ENCODE results near the gene LMCD1. TPM values are rescaled to one million over a fixed set of nuclear protein-coding genes. Genes with fewer than 3 reads are reported as not detected.

The LMCD1 gene
- total and polyA plus RNA-seq, 4 experiments from 2014 or later: 0.53 to 2.2 (median 1.3) TPM

GRCh38 chr3:8525893-8526292, 24.3 kb downstream of the LMCD1 start:
- Histone ChIP-seq H3K27me3 (ENCODE audit: insufficient read depth, low read length) (no peaks in the 10 kb centered on the region), H3K4me1 (ENCODE audit: insufficient read depth, low read length) (no peaks in the 10 kb centered on the region), H3K27ac (ENCODE audit: low read depth, low read length) (no peak overlapping the region), H3K36me3 (ENCODE audit: insufficient read depth, low read length) (no peaks in the 10 kb centered on the region), H3K4me3 (ENCODE audit: low read length in 2 of 2) (no peak overlapping the region), H3K9me3 (ENCODE audit: control insufficient read depth in 1 of 2, low read length in 2 of 2) (no peaks in the 10 kb centered on the region)
- Mint-ChIP-seq H3K9me3 (peaks cover 0 to 3% (median 0%) of the 10 kb centered on the region in 8 donors), H3K4me1 (peaks cover 0 to 2% (median under 1%) of the 10 kb centered on the region in 4 donors), H3K27me3 (no peaks in the 10 kb centered on the region), H3K36me3 (no peaks in the 10 kb centered on the region), H3K27ac (no peak overlapping the region), H3K4me3 (no peak overlapping the region)
- POLR2A ChIA-PET (ENCODE audit: partially characterized antibody): no interaction called here
- DNase-seq: no peak
- CTCF ChIA-PET (ENCODE audit: partially characterized antibody): no interaction called here
- intact Hi-C loops (cut with micrococcal nuclease): no loop called here

- no peaks in the 10 kb centered on the region for H3K27me3 ChIP-seq (ENCODE audit: insufficient read depth, low read length)
- no peak overlapping the region for H3K27ac ChIP-seq (ENCODE audit: low read depth, low read length)
- Mint-ChIP-seq H3K4me3 (no peak overlapping the region), H3K27me3 (no peaks in the 10 kb centered on the region), H3K9me3 (peaks cover 0 to 5% (median 0%) of the 10 kb centered on the region in 8 donors), H3K36me3 (no peaks in the 10 kb centered on the region), H3K4me1 (peaks cover 0 to 2% (median under 1%) of the 10 kb centered on the region in 4 donors), H3K27ac (no peak overlapping the region)
- no peaks in the 10 kb centered on the region for H3K4me1 ChIP-seq (ENCODE audit: insufficient read depth, low read length)
- H3K9me3 ChIP-seq (ENCODE audit: control insufficient read depth in 1 of 2, low read length in 2 of 2): no peaks in the 10 kb centered on the region
- intact Hi-C loops (cut with micrococcal nuclease): no loop called here
- no peak for DNase-seq
- no peak overlapping the region for H3K4me3 ChIP-seq (ENCODE audit: low read length in 2 of 2)
- POLR2A ChIA-PET (ENCODE audit: partially characterized antibody): no interaction called here
- H3K36me3 ChIP-seq (ENCODE audit: insufficient read depth, low read length): no peaks in the 10 kb centered on the region
- CTCF ChIA-PET (ENCODE audit: partially characterized antibody): no interaction called here
These were observed 27.6 kb downstream of the LMCD1 start for GRCh38 chr3:8529181-8529637.

GRCh38 chr3:8529738-8530525, 28.3 kb downstream of the LMCD1 start:
- H3K36me3 ChIP-seq (ENCODE audit: insufficient read depth, low read length): no peaks in the 10 kb centered on the region

GRCh38 chr3:8530581-8530980, 29.0 kb downstream of the LMCD1 start:
- no peak for DNase-seq
- Mint-ChIP-seq H3K27me3 (no peaks in the 10 kb centered on the region), H3K4me1 (no peaks in the 10 kb centered on the region), H3K4me3 (no peak overlapping the region), H3K36me3 (no peaks in the 10 kb centered on the region), H3K27ac (no peak overlapping the region), H3K9me3 (peaks cover 0 to 5% (median 0%) of the 10 kb centered on the region in 8 donors)
- intact Hi-C loops (cut with micrococcal nuclease): no loop called here
- no peak overlapping the region for H3K27ac ChIP-seq (ENCODE audit: low read depth, low read length)
- no peaks in the 10 kb centered on the region for H3K9me3 ChIP-seq (ENCODE audit: control insufficient read depth in 1 of 2, low read length in 2 of 2)
- H3K4me1 ChIP-seq (ENCODE audit: insufficient read depth, low read length): no peaks in the 10 kb centered on the region
- H3K36me3 ChIP-seq (ENCODE audit: insufficient read depth, low read length): no peaks in the 10 kb centered on the region
- no peak overlapping the region for H3K4me3 ChIP-seq (ENCODE audit: low read length in 2 of 2)
- H3K27me3 ChIP-seq (ENCODE audit: insufficient read depth, low read length): no peaks in the 10 kb centered on the region
- CTCF ChIA-PET (ENCODE audit: partially characterized antibody): no interaction called here
- POLR2A ChIA-PET (ENCODE audit: partially characterized antibody): no interaction called here

More at GRCh38 chr3:8529738-8530525, 28.3 kb downstream of the LMCD1 start:
- peaks cover 0 to 5% (median 0%) of the 10 kb centered on the region in 8 donors for H3K9me3 Mint-ChIP-seq
- POLR2A ChIA-PET (ENCODE audit: partially characterized antibody): no interaction called here
- H3K4me1 Mint-ChIP-seq: peaks cover 0 to 2% (median 0%) of the 10 kb centered on the region in 4 donors
- no peak overlapping the region for H3K4me3 ChIP-seq (ENCODE audit: low read length in 2 of 2)
- H3K27me3 ChIP-seq (ENCODE audit: insufficient read depth, low read length): no peaks in the 10 kb centered on the region
- CTCF ChIA-PET (ENCODE audit: partially characterized antibody): no interaction called here
- H3K27ac Mint-ChIP-seq: no peak overlapping the region
- no peaks in the 10 kb centered on the region for H3K27me3 Mint-ChIP-seq
- no peak overlapping the region for H3K27ac ChIP-seq (ENCODE audit: low read depth, low read length)
- DNase-seq: no peak
- H3K4me1 ChIP-seq (ENCODE audit: insufficient read depth, low read length): no peaks in the 10 kb centered on the region
- H3K4me3 Mint-ChIP-seq: no peak overlapping the region
- no peaks in the 10 kb centered on the region for H3K36me3 Mint-ChIP-seq
- intact Hi-C loops (cut with micrococcal nuclease): no loop called here
- H3K9me3 ChIP-seq (ENCODE audit: control insufficient read depth in 1 of 2, low read length in 2 of 2): no peaks in the 10 kb centered on the region

- intact Hi-C loops (cut with micrococcal nuclease): no loop called here
- Histone ChIP-seq H3K4me3 (ENCODE audit: low read length in 2 of 2) (no peak overlapping the region), H3K27ac (ENCODE audit: low read depth, low read length) (no peak overlapping the region), H3K27me3 (ENCODE audit: insufficient read depth, low read length) (no peaks in the 10 kb centered on the region), H3K4me1 (ENCODE audit: insufficient read depth, low read length) (no peaks in the 10 kb centered on the region), H3K36me3 (ENCODE audit: insufficient read depth, low read length) (no peaks in the 10 kb centered on the region), H3K9me3 (ENCODE audit: control insufficient read depth in 1 of 2, low read length in 2 of 2) (no peaks in the 10 kb centered on the region)
- no peaks in the 10 kb centered on the region for H3K36me3 Mint-ChIP-seq
- peaks cover 0 to 6% (median 0%) of the 10 kb centered on the region in 8 donors for H3K9me3 Mint-ChIP-seq
- no peak overlapping the region for H3K4me3 Mint-ChIP-seq
- no peak overlapping the region for H3K27ac Mint-ChIP-seq
- POLR2A ChIA-PET (ENCODE audit: partially characterized antibody): no interaction called here
- DNase-seq: no peak
- H3K27me3 Mint-ChIP-seq: no peaks in the 10 kb centered on the region
- CTCF ChIA-PET (ENCODE audit: partially characterized antibody): no interaction called here
- no peaks in the 10 kb centered on the region for H3K4me1 Mint-ChIP-seq
These were observed 30.7 kb downstream of the LMCD1 start for GRCh38 chr3:8532251-8532871.

- Histone ChIP-seq H3K27me3 (ENCODE audit: insufficient read depth, low read length) (no peaks in the 10 kb centered on the region), H3K36me3 (ENCODE audit: insufficient read depth, low read length) (no peaks in the 10 kb centered on the region), H3K27ac (ENCODE audit: low read depth, low read length) (no peak overlapping the region), H3K4me1 (ENCODE audit: insufficient read depth, low read length) (no peaks in the 10 kb centered on the region), H3K4me3 (ENCODE audit: low read length in 2 of 2) (no peak overlapping the region), H3K9me3 (ENCODE audit: control insufficient read depth in 1 of 2, low read length in 2 of 2) (no peaks in the 10 kb centered on the region)
- no peaks in the 10 kb centered on the region for H3K36me3 Mint-ChIP-seq
- no peak for DNase-seq
- POLR2A ChIA-PET (ENCODE audit: partially characterized antibody): no interaction called here
- H3K4me3 Mint-ChIP-seq: no peak overlapping the region
- H3K27me3 Mint-ChIP-seq: peaks cover 0 to 2% of the 10 kb centered on the region in 2 donors
- peaks cover 0 to 1% (median 0%) of the 10 kb centered on the region in 4 donors for H3K4me1 Mint-ChIP-seq
- intact Hi-C loops (cut with micrococcal nuclease): no loop called here
- CTCF ChIA-PET (ENCODE audit: partially characterized antibody): no interaction called here
- H3K27ac Mint-ChIP-seq: no peak overlapping the region
- H3K9me3 Mint-ChIP-seq: peaks cover 0 to 4% (median 0%) of the 10 kb centered on the region in 8 donors
These were observed 34.8 kb downstream of the LMCD1 start for GRCh38 chr3:8536096-8537056.

GRCh38 chr3:8537440-8537839, 35.8 kb downstream of the LMCD1 start:
- no peak overlapping the region for H3K4me3 Mint-ChIP-seq
- no peaks in the 10 kb centered on the region for H3K4me1 ChIP-seq (ENCODE audit: insufficient read depth, low read length)
- H3K9me3 ChIP-seq (ENCODE audit: control insufficient read depth in 1 of 2, low read length in 2 of 2): no peaks in the 10 kb centered on the region
- no peak overlapping the region for H3K4me3 ChIP-seq (ENCODE audit: low read length in 2 of 2)
- H3K4me1 Mint-ChIP-seq: peaks cover 0 to 1% (median 0%) of the 10 kb centered on the region in 4 donors
- no peaks in the 10 kb centered on the region for H3K36me3 Mint-ChIP-seq
- no peak overlapping the region for H3K27ac Mint-ChIP-seq
- no peaks in the 10 kb centered on the region for H3K27me3 ChIP-seq (ENCODE audit: insufficient read depth, low read length)
- POLR2A ChIA-PET (ENCODE audit: partially characterized antibody): no interaction called here
- CTCF ChIA-PET (ENCODE audit: partially characterized antibody): no interaction called here
- H3K9me3 Mint-ChIP-seq: peaks cover 0 to 2% (median 0%) of the 10 kb centered on the region in 8 donors
- peaks cover 0 to 2% of the 10 kb centered on the region in 2 donors for H3K27me3 Mint-ChIP-seq
- no peaks in the 10 kb centered on the region for H3K36me3 ChIP-seq (ENCODE audit: insufficient read depth, low read length)
- DNase-seq: no peak
- no peak overlapping the region for H3K27ac ChIP-seq (ENCODE audit: low read depth, low read length)
- intact Hi-C loops (cut with micrococcal nuclease): no loop called here

Data from CD4-positive, alpha-beta memory T cell (primary cell).